ENCODE data around the gene FOXP1.

The FOXP1 gene

DNA sequence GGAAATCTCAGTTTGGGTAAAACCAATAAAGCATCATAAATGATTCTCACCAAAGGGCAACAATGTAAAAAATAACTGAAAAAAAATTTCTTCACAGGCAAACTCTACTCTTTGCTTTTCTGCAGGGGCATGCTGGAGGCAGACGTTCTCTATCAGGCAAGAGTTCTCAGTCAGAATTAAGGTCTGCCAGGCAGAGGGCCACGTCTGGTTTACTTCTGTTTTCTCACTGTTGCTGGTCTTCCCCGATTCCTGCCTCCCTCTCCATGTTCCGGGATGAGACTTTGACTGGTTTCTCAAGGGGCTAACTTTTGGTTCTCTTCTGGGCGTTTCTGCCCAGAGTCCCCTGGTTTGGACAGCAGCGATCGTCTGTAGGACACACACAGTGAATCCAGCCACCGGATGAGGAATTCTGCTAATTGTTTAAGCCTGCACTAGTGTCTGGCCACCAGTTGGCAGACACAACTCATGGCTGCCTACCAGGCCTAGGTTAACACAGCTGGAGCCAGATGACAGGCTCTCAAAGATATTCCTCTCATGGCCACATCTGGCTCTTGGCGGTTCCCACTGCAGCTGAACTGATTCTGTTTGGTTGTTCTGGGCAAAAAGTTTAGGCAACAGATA lies 273.1 kb downstream of the FOXP1 start:
- DNase-seq (ENCODE audit: low read depth): no peak
- TF ChIP-seq CTCF (IDR thresholded peaks at IDR 0.05; ENCODE audit: low read depth, low read length, missing control alignments): no peak
- H3K4me3 ChIP-seq (ENCODE audit: low read depth, low read length): no peak overlapping the region

- no peak for TF ChIP-seq CTCF (IDR thresholded peaks at IDR 0.05; ENCODE audit: low read depth, low read length, missing control alignments)
Observed at GRCh38 chr3:71309886-71310285, 273.6 kb downstream of the FOXP1 start.

GRCh38 chr3:71309342-71309741 lies 274.2 kb downstream of the FOXP1 start:
- no peak for TF ChIP-seq CTCF (IDR thresholded peaks at IDR 0.05; ENCODE audit: low read depth, low read length, missing control alignments)
- H3K4me3 ChIP-seq (ENCODE audit: low read depth, low read length): no peak overlapping the region
- DNase-seq (ENCODE audit: low read depth): no peak

More at GRCh38 chr3:71309886-71310285, 273.6 kb downstream of the FOXP1 start:
- no peak overlapping the region for H3K4me3 ChIP-seq (ENCODE audit: low read depth, low read length)
- no peak for DNase-seq (ENCODE audit: low read depth)

DNA sequence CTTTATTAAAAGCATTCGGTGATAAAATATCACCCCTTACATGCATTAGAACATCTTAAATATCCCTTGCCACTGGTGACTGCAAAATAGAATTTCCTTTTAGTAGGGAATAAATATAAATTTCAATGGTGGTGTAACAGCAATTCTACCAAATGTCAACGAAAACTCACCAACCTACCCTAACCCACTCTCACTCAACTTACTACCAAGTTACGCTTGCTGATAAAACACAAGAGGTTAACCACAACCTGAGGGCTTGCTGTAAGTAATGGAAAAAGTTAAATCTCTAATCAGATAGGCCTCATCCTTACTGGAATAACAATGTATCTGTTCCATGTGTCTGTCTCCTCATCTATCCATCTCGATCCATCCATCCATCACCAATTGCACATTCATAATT lies 274.7 kb downstream of the FOXP1 start:
- H3K4me3 ChIP-seq (ENCODE audit: low read depth, low read length): no peak overlapping the region
- TF ChIP-seq CTCF (IDR thresholded peaks at IDR 0.05; ENCODE audit: low read depth, low read length, missing control alignments): no peak
- no peak for DNase-seq (ENCODE audit: low read depth)

DNA sequence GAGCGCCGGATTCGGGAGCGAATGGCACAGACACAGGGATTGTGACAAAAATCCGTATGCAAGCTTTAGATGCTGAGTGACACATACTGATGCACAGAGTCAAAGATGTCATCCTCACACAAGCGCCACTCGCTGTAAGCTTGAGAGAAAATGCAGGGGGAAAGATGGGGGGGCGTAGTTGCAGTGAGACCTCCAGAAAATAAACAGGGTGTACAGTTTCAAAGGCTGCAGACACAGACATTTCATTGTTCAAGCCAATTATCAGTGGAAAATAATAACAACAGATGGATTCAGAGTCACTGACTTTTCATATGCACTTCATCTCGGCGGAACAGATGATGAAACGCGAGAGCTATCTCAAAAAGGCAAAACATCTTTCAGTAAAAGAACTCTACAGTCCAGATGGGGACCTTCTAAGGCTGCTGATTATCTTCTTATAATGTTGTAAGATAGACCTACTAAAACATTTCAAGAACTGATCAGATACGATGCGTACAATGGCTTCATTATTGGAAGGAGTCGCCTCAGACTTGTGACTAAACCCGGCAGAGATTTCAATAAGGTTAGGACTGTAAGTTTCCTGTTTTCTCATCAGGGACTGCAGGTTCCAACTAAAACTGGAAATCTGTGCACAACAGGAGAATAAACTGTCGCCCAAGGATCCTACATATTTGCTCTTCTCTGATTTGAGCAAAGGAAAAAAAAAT lies 275.4 kb downstream of the FOXP1 start:
- TF ChIP-seq CTCF (IDR thresholded peaks at IDR 0.05; ENCODE audit: low read depth, low read length, missing control alignments): no peak
- DNase-seq (ENCODE audit: low read depth): no peak
- no peak overlapping the region for H3K4me3 ChIP-seq (ENCODE audit: low read depth, low read length)

GRCh38 chr3:71305231-71306206 lies 278.0 kb downstream of the FOXP1 start:
- H3K4me3 ChIP-seq (ENCODE audit: low read depth, low read length): no peak overlapping the region
- no peak for DNase-seq (ENCODE audit: low read depth)
- TF ChIP-seq CTCF (IDR thresholded peaks at IDR 0.05; ENCODE audit: low read depth, low read length, missing control alignments): no peak

All from GM12864 (cell line).